ENCODE measurements around the gene UBAP1.
"Not testable (repeated sequence)": the region's sequence is repeated elsewhere in the genome, so short reads cannot be mapped to it uniquely, and the experiment has no call there.

Gene UBAP1

DNA sequence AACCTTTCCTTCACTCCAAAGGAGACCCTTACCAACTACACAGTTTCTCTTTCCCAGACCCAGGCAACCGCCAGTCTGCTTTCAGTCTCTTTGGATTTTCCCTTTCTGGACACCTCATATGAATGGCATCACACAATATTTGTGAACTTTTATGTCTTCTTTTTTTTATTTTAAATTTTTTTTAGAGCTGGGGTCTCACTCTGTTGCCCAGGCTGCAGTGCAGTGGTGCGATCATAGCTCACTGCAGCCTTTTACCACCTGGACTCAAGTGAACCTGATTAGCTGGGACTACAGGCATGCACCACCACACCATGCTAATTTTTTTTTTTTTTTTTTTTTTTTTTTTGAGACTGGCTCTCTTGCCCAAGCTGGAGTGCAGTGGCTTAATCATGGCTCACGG is 37.5 kb downstream of the UBAP1 start:
- TF ChIP-seq SPI1 (IDR thresholded peaks at IDR 0.05; ENCODE audit: borderline replicate concordance, low read depth) (no peak), GABPA (IDR thresholded peaks at IDR 0.05; ENCODE audit: low read depth) (no peak), POLR2AphosphoS5 (IDR thresholded peaks at IDR 0.05; ENCODE audit: low read depth) (no peak)
- TF ChIP-seq, protein P1, sequence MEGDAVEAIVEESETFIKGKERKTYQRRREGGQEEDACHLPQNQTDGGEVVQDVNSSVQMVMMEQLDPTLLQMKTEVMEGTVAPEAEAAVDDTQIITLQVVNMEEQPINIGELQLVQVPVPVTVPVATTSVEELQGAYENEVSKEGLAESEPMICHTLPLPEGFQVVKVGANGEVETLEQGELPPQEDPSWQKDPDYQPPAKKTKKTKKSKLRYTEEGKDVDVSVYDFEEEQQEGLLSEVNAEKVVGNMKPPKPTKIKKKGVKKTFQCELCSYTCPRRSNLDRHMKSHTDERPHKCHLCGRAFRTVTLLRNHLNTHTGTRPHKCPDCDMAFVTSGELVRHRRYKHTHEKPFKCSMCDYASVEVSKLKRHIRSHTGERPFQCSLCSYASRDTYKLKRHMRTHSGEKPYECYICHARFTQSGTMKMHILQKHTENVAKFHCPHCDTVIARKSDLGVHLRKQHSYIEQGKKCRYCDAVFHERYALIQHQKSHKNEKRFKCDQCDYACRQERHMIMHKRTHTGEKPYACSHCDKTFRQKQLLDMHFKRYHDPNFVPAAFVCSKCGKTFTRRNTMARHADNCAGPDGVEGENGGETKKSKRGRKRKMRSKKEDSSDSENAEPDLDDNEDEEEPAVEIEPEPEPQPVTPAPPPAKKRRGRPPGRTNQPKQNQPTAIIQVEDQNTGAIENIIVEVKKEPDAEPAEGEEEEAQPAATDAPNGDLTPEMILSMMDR (IDR thresholded peaks at IDR 0.05; ENCODE audit: insufficient read depth, low read length), result no peak
- TF ChIP-seq, protein P2, sequence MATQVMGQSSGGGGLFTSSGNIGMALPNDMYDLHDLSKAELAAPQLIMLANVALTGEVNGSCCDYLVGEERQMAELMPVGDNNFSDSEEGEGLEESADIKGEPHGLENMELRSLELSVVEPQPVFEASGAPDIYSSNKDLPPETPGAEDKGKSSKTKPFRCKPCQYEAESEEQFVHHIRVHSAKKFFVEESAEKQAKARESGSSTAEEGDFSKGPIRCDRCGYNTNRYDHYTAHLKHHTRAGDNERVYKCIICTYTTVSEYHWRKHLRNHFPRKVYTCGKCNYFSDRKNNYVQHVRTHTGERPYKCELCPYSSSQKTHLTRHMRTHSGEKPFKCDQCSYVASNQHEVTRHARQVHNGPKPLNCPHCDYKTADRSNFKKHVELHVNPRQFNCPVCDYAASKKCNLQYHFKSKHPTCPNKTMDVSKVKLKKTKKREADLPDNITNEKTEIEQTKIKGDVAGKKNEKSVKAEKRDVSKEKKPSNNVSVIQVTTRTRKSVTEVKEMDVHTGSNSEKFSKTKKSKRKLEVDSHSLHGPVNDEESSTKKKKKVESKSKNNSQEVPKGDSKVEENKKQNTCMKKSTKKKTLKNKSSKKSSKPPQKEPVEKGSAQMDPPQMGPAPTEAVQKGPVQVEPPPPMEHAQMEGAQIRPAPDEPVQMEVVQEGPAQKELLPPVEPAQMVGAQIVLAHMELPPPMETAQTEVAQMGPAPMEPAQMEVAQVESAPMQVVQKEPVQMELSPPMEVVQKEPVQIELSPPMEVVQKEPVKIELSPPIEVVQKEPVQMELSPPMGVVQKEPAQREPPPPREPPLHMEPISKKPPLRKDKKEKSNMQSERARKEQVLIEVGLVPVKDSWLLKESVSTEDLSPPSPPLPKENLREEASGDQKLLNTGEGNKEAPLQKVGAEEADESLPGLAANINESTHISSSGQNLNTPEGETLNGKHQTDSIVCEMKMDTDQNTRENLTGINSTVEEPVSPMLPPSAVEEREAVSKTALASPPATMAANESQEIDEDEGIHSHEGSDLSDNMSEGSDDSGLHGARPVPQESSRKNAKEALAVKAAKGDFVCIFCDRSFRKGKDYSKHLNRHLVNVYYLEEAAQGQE (IDR thresholded peaks at IDR 0.05; ENCODE audit: insufficient replicate concordance, low read depth), result no peak
- H3K27ac ChIP-seq (replicated peaks), result no peak overlapping the region

DNA sequence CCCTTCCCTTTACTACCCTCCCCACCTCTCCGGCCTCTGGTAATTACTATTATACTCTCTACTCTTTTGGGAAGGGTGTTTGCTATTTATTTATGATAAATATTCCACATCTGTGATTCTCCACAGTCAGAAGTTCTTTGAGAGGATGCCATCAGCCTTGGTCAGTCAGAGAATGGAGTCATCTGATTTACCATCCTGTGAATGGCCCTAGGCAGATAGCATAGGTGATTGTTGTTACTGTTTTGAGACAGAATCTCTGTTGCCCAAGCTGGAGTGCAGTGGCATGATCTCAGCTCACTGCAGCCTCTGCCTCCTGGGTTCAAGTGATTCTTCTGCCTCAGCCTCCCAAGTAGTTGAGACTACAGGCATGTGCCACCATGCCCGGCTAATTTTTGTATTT is 38.2 kb downstream of the UBAP1 start:
- not testable (repeated sequence) for DNase-seq (ENCODE audit: low read depth in 1 of 2, low spot score in 1 of 2); H3K27ac ChIP-seq (replicated peaks); H3K27me3 ChIP-seq (ENCODE audit: insufficient read depth, poor library complexity, severe bottlenecking); H3K4me3 ChIP-seq (replicated peaks; ENCODE audit: insufficient read depth, low read length)

More for the DNA sequence above, 37.5 kb downstream of the UBAP1 start:
- Histone ChIP-seq H3K27me3 (ENCODE audit: insufficient read depth, poor library complexity, severe bottlenecking) (no peaks in the 10 kb centered on the region), H3K4me3 (replicated peaks; ENCODE audit: insufficient read depth, low read length) (no peak overlapping the region)
- DNase-seq (ENCODE audit: low read depth in 1 of 2, low spot score in 1 of 2), result no peak

DNA sequence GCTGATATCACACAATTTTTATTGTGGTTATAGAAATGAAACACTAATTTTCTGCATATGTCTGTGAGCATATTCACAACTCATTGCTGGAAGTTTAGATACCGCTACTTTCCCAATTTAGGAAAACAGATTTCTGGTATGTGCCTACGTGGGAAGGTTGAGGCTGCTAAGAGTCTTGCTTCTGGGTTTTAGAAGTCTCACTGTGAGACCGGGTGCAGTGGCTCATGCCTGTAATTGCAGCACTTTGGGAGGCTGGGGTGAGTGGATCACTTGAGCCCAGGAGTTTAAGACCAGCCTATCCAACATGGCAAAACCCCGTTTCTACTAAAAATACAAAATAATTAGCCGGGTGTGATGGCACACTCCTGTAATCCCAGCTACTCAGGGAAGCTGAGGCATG is 39.6 kb downstream of the UBAP1 start:
- H3K4me3 ChIP-seq (replicated peaks; ENCODE audit: insufficient read depth, low read length), result no peak overlapping the region
- H3K27ac ChIP-seq (replicated peaks), result no peak overlapping the region
- no peak for DNase-seq (ENCODE audit: low read depth in 1 of 2, low spot score in 1 of 2)
- no peaks in the 10 kb centered on the region for H3K27me3 ChIP-seq (ENCODE audit: insufficient read depth, poor library complexity, severe bottlenecking)
- TF ChIP-seq, protein P2 (IDR thresholded peaks at IDR 0.05; ENCODE audit: insufficient replicate concordance, low read depth), result no peak
- TF ChIP-seq SPI1 (IDR thresholded peaks at IDR 0.05; ENCODE audit: borderline replicate concordance, low read depth), result no peak
- no peak for TF ChIP-seq GABPA (IDR thresholded peaks at IDR 0.05; ENCODE audit: low read depth)
- TF ChIP-seq, protein P1 (IDR thresholded peaks at IDR 0.05; ENCODE audit: insufficient read depth, low read length), result no peak
- TF ChIP-seq POLR2AphosphoS5 (IDR thresholded peaks at IDR 0.05; ENCODE audit: low read depth), result no peak

DNA sequence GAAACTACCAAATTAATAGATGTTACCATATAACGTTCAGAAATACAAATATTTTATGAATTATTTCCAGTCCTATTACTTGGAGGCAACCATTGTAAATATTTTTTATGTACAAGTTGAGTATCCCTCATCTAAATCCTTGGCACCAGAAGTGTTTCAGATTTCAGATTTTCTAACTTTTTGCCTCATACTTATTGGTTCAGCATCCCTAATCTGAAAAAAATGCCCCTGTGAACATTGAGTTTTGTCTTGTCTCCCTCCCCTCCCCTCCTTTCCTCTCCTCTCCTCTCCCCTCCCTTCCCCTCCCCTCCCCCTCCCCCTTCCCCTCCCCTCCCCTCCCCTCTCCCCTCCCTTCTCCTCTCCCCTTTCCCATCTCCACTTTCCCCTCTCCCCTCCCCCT is 40.6 kb downstream of the UBAP1 start:
- DNase-seq (ENCODE audit: low read depth in 1 of 2, low spot score in 1 of 2), result no peak
- no peak overlapping the region for H3K4me3 ChIP-seq (replicated peaks; ENCODE audit: insufficient read depth, low read length)
- H3K27ac ChIP-seq (replicated peaks), result no peak overlapping the region
- TF ChIP-seq, protein P1 (IDR thresholded peaks at IDR 0.05; ENCODE audit: insufficient read depth, low read length), result no peak
- TF ChIP-seq, protein P2 (IDR thresholded peaks at IDR 0.05; ENCODE audit: insufficient replicate concordance, low read depth), result no peak
- TF ChIP-seq GABPA (IDR thresholded peaks at IDR 0.05; ENCODE audit: low read depth) (no peak), SPI1 (IDR thresholded peaks at IDR 0.05; ENCODE audit: borderline replicate concordance, low read depth) (no peak), POLR2AphosphoS5 (IDR thresholded peaks at IDR 0.05; ENCODE audit: low read depth) (no peak)
- no peaks in the 10 kb centered on the region for H3K27me3 ChIP-seq (ENCODE audit: insufficient read depth, poor library complexity, severe bottlenecking)
